Measurements from ENCODE around the gene BACH2.
A peak's percentile ranks its signal among the peaks of the same experiment; 100 is the strongest.

Gene BACH2
- long read RNA-seq: 0 reads

- H3K27me3 ChIP-seq (ENCODE audit: insufficient read depth, poor library complexity, severe bottlenecking): peaks cover 43% of the 10 kb centered on the region
- TF ChIP-seq GABPA (IDR thresholded peaks at IDR 0.05; ENCODE audit: low read depth) (no peak), CTCF (IDR thresholded peaks at IDR 0.05; ENCODE audit: insufficient read depth, low read length) (no peak), SPI1 (IDR thresholded peaks at IDR 0.05; ENCODE audit: borderline replicate concordance, low read depth) (no peak), POLR2AphosphoS5 (IDR thresholded peaks at IDR 0.05; ENCODE audit: low read depth) (no peak)
- TF ChIP-seq, protein P1, sequence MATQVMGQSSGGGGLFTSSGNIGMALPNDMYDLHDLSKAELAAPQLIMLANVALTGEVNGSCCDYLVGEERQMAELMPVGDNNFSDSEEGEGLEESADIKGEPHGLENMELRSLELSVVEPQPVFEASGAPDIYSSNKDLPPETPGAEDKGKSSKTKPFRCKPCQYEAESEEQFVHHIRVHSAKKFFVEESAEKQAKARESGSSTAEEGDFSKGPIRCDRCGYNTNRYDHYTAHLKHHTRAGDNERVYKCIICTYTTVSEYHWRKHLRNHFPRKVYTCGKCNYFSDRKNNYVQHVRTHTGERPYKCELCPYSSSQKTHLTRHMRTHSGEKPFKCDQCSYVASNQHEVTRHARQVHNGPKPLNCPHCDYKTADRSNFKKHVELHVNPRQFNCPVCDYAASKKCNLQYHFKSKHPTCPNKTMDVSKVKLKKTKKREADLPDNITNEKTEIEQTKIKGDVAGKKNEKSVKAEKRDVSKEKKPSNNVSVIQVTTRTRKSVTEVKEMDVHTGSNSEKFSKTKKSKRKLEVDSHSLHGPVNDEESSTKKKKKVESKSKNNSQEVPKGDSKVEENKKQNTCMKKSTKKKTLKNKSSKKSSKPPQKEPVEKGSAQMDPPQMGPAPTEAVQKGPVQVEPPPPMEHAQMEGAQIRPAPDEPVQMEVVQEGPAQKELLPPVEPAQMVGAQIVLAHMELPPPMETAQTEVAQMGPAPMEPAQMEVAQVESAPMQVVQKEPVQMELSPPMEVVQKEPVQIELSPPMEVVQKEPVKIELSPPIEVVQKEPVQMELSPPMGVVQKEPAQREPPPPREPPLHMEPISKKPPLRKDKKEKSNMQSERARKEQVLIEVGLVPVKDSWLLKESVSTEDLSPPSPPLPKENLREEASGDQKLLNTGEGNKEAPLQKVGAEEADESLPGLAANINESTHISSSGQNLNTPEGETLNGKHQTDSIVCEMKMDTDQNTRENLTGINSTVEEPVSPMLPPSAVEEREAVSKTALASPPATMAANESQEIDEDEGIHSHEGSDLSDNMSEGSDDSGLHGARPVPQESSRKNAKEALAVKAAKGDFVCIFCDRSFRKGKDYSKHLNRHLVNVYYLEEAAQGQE (IDR thresholded peaks at IDR 0.05; ENCODE audit: insufficient replicate concordance, low read depth): no peak
- DNase-seq (ENCODE audit: low read depth in 1 of 2, low spot score in 1 of 2): peak in 1 of 2 experiments; percentile 82
- peak within 1 kb of the TSS; percentile 65 for H3K4me3 ChIP-seq (replicated peaks; ENCODE audit: insufficient read depth, low read length)
- no peak within 1 kb of the TSS for H3K27ac ChIP-seq (replicated peaks)
Observed at GRCh38 chr6:90296341-90297114, at the start of gene BACH2. Gene BACH2, minus strand, starts transcription at chr6:90296843. Its CDS starts 287,999 bp downstream, at chr6:90008844.

DNA sequence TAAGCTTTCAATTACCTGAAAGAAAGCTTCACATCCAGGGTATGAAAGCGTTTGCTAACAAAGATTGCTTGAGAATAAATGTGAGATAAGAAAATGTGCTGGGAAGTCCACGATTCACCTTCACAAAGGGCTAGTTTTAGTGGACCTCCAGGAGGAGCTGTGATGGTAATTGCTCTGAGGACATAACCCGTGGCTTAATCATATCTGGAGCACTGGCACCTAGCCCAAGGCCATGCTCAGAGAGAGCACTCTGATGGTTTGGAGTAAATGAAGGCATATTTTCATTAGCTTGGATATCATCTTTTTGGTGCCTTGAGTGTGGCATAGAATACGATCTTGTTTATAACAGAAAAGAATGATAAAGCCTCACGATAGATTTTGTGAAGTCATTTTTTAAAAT, 46.9 kb upstream of the BACH2 start:
- no peak for TF ChIP-seq GABPA (IDR thresholded peaks at IDR 0.05; ENCODE audit: low read depth)
- no peak for TF ChIP-seq CTCF (IDR thresholded peaks at IDR 0.05; ENCODE audit: insufficient read depth, low read length)
- TF ChIP-seq SPI1 (IDR thresholded peaks at IDR 0.05; ENCODE audit: borderline replicate concordance, low read depth): no peak
- TF ChIP-seq, protein P1 (IDR thresholded peaks at IDR 0.05; ENCODE audit: insufficient replicate concordance, low read depth): no peak
- no peak for TF ChIP-seq POLR2AphosphoS5 (IDR thresholded peaks at IDR 0.05; ENCODE audit: low read depth)
- Histone ChIP-seq H3K27me3 (ENCODE audit: insufficient read depth, poor library complexity, severe bottlenecking) (no peaks in the 10 kb centered on the region), H3K27ac (replicated peaks) (no peak overlapping the region), H3K4me3 (replicated peaks; ENCODE audit: insufficient read depth, low read length) (no peak overlapping the region)
- DNase-seq (ENCODE audit: low read depth in 1 of 2, low spot score in 1 of 2): no peak

DNA sequence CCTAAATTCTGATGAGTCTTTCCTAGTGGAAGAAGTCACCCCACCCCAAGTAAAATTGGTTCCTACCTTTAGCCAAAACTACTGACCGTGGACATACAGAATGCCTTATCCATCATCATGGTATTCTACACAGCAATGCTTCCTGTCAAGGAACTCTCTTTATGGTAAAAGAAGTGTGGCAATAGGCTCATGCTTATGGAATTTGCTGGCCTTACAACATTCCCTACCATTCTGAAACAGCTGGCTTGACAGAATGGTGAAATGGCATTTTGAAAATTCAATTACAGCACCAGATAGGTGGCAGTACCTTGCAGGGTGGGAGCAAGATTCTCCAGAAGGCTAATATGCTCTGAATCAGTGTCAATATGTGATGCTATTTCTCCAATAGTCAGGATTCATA, 41.8 kb upstream of the BACH2 start:
- Histone ChIP-seq H3K27ac (replicated peaks) (no peak overlapping the region), H3K27me3 (ENCODE audit: insufficient read depth, poor library complexity, severe bottlenecking) (no peaks in the 10 kb centered on the region), H3K4me3 (replicated peaks; ENCODE audit: insufficient read depth, low read length) (no peak overlapping the region)
- DNase-seq (ENCODE audit: low read depth in 1 of 2, low spot score in 1 of 2): no peak
- TF ChIP-seq CTCF (IDR thresholded peaks at IDR 0.05; ENCODE audit: insufficient read depth, low read length) (no peak), POLR2AphosphoS5 (IDR thresholded peaks at IDR 0.05; ENCODE audit: low read depth) (no peak), GABPA (IDR thresholded peaks at IDR 0.05; ENCODE audit: low read depth) (no peak), SPI1 (IDR thresholded peaks at IDR 0.05; ENCODE audit: borderline replicate concordance, low read depth) (no peak)
- TF ChIP-seq, protein P1 (IDR thresholded peaks at IDR 0.05; ENCODE audit: insufficient replicate concordance, low read depth): no peak
